HG03139 (cell line): ENCODE results near the gene CLDN17.

Source experiments
- ATAC-seq: cut with Tn5 transposase; IDR thresholded peaks from one replicate; pipeline ENCODE4 v1.9.1; 2021; ENCODE audit not compliant: unreplicated experiment

CLDN17 gene

DNA sequence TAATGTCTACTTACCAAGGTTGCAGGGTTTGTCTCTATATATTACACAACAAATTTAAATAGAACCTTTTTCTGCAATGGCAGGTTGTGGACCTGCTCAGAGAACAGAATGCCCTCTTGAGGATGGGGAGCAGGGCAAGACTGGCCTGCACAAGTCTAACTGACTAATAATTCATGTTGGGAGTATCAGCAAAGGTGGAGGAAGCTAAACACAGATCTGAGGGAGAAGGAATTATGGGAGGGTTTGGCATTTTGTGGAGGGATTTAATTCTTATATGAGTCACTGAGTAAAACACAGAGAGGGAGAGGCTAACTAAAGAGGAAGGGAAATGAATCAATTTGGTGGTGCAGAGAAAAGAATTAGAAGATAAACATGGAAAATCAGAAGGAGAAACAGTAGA is 40.0 kb downstream of the CLDN17 start:
- ATAC-seq, result no peak

DNA sequence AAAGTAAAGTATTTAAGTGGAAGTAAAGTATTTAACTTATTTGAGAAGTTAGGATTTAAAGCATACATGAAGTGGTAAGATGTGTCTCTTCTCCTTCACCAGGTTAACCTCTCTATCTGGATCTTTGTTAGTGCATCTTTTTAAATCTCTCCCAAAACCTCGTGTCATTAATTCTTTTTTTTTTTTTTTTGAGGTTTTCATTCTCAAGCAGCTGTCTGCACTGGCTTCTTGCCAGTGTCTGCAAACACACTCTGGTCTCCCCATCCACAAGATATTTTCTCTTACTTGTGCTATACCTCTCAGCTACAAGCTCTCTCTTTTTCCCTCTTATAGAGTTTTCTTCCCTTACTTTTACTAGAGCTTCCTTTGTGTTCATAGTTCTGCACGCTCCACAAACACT is 49.0 kb downstream of the CLDN17 start:
- ATAC-seq, result no peak

DNA sequence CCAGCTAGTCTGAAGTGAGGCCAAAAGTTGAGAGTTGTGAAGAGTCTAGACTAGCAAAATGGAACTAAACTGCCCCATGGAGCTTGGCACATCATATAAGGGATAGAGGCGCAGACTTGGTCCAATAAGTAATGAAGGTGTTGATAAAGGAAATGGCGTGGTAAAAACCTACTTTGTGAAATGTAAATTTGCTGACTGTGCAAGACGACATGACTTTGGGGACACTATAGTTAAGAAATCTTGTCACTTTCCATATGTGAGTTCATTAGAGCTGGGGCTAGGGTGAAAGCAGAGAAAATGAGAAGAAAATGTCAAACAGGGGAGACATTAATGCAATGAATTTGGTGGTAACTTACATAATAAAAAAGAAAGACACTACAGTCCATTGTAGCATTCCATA is 50.1 kb downstream of the CLDN17 start:
- no peak for ATAC-seq
